ENCODE measurements around the gene STARD5. TPM values are rescaled to one million over a fixed set of nuclear protein-coding genes. Genes with fewer than 3 reads are reported as not detected.

The STARD5 gene
- total RNA-seq, 1 donor from 2014 or later = 2.5 TPM

DNA sequence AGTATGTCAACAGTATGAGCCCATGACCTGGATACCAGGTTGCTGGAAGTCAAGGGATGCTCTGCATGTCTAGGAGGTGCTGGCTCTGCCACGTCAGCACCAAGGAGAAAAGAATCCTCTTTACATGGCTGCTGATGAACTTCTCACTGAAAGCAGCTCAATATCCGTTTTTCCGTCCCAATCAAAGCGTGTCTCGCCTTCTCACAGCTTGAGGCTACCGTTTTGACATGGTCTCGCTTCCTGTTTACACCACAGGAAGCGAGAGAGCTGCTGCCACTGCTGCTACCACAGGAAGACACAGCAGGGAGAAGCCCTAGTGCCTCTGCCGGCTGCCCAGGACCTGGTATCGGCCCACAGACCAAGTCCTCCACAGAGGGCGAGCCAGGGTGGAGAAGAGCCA lies 27.3 kb downstream of the STARD5 start:
- TF ChIP-seq, protein P1, sequence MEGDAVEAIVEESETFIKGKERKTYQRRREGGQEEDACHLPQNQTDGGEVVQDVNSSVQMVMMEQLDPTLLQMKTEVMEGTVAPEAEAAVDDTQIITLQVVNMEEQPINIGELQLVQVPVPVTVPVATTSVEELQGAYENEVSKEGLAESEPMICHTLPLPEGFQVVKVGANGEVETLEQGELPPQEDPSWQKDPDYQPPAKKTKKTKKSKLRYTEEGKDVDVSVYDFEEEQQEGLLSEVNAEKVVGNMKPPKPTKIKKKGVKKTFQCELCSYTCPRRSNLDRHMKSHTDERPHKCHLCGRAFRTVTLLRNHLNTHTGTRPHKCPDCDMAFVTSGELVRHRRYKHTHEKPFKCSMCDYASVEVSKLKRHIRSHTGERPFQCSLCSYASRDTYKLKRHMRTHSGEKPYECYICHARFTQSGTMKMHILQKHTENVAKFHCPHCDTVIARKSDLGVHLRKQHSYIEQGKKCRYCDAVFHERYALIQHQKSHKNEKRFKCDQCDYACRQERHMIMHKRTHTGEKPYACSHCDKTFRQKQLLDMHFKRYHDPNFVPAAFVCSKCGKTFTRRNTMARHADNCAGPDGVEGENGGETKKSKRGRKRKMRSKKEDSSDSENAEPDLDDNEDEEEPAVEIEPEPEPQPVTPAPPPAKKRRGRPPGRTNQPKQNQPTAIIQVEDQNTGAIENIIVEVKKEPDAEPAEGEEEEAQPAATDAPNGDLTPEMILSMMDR (IDR thresholded peaks at IDR 0.05; ENCODE audit: borderline replicate concordance) = no peak
- H3K9me3 ChIP-seq (replicated peaks) = no peaks in the 10 kb centered on the region
- intact Hi-C loops (cut with micrococcal nuclease) = no loop called here
- H3K36me3 ChIP-seq = peaks cover 7% of the 10 kb centered on the region
- peaks cover 7% of the 10 kb centered on the region for H3K27me3 ChIP-seq (ENCODE audit: low read depth)
- H3K4me1 ChIP-seq = peaks cover 40% of the 10 kb centered on the region
- peak overlapping the region; percentile 51 for H3K4me3 ChIP-seq
- DNase-seq = peak; percentile 47
- H3K27ac ChIP-seq (replicated peaks) = peak overlapping the region; percentile 69

DNA sequence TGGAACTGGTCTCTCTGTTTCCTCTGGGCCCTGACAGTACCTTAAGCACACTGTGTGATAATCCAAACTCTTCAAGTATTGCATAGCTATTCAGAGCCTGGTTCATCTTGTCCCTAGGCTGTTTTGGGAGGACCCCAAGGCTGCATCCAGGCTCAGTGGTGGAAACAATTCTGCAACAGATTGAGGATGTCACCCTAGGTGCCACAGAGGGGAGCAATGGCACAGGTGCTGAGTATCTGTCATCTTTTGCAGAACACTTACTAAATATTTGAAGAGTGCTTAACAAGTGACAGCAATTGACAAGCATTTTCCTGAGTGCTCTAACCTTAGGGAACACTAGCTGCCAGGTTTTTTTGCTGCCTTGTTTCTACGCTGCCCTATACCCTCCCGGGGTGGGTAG lies 27.8 kb downstream of the STARD5 start:
- Histone ChIP-seq H3K4me1 (peaks cover 40% of the 10 kb centered on the region), H3K27me3 (ENCODE audit: low read depth) (peaks cover 7% of the 10 kb centered on the region), H3K36me3 (peaks cover 2% of the 10 kb centered on the region), H3K9me3 (replicated peaks) (no peaks in the 10 kb centered on the region), H3K4me3 (no peak overlapping the region), H3K27ac (replicated peaks) (peak overlapping the region; percentile 69)
- intact Hi-C loops (cut with micrococcal nuclease) = no loop called here
- no peak for DNase-seq
- TF ChIP-seq, protein P1 (IDR thresholded peaks at IDR 0.05; ENCODE audit: borderline replicate concordance) = no peak

DNA sequence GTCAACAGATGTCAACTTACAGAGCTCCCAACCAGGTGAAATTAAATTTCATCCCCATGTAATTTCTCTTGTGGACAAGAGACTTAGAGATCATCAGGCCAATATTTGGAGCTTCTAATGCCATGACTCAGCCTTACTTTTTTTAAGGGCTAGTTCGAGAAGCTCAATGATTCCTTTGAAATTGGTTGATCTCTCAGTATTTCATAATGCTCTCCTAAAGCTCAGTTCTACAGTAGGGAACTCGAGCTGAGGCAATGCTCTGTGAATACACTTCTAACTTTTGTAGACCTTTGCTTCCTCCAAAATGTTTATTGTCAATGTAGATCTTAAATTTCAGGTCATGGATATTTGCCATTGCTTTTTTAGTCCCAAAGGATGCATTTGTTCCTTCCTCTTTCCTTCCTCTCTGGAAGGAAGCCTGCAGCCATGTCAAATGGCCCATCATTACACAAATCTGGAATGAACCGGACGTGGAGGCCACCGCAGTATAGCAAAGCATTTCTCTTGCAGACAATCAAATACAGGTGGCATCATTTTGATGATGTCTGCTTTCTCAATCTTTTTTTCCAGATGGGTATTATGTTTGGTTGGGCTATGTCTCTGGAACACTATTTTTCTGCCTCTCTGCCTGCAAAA lies 28.3 kb downstream of the STARD5 start:
- Histone ChIP-seq H3K9me3 (replicated peaks) (no peaks in the 10 kb centered on the region), H3K4me3 (no peak overlapping the region), H3K36me3 (peaks cover 6% of the 10 kb centered on the region), H3K27me3 (ENCODE audit: low read depth) (peaks cover 7% of the 10 kb centered on the region), H3K27ac (replicated peaks) (peak overlapping the region; percentile 69), H3K4me1 (peaks cover 40% of the 10 kb centered on the region)
- intact Hi-C loops (cut with micrococcal nuclease) = no loop called here
- no peak for DNase-seq
- TF ChIP-seq, protein P1 (IDR thresholded peaks at IDR 0.05; ENCODE audit: borderline replicate concordance) = no peak

DNA sequence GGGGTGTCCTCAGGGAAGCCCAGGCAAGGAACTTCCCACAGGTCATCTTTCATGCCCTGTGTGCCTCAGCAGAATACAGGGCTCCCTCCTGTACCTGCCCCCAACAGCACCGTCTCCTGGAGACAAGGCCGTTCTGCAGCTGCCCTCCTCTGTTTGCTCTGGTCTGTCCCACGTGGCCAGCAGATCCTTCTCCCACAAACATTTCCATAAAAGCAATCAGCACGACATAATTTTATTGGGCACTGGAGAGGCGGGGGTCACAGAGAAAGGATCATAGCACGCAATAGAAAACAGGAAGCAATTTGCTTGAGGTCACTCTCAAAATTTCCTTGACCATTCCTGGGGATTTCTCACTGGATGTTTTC lies 29.4 kb downstream of the STARD5 start:
- no peak for DNase-seq
- Histone ChIP-seq H3K4me1 (peaks cover 40% of the 10 kb centered on the region), H3K27ac (replicated peaks) (peak overlapping the region; percentile 23), H3K4me3 (no peak overlapping the region), H3K9me3 (replicated peaks) (no peaks in the 10 kb centered on the region), H3K27me3 (ENCODE audit: low read depth) (peaks cover 7% of the 10 kb centered on the region), H3K36me3 (peaks cover 6% of the 10 kb centered on the region)
- intact Hi-C loops (cut with micrococcal nuclease) = no loop called here
- TF ChIP-seq, protein P1 (IDR thresholded peaks at IDR 0.05; ENCODE audit: borderline replicate concordance) = no peak

DNA sequence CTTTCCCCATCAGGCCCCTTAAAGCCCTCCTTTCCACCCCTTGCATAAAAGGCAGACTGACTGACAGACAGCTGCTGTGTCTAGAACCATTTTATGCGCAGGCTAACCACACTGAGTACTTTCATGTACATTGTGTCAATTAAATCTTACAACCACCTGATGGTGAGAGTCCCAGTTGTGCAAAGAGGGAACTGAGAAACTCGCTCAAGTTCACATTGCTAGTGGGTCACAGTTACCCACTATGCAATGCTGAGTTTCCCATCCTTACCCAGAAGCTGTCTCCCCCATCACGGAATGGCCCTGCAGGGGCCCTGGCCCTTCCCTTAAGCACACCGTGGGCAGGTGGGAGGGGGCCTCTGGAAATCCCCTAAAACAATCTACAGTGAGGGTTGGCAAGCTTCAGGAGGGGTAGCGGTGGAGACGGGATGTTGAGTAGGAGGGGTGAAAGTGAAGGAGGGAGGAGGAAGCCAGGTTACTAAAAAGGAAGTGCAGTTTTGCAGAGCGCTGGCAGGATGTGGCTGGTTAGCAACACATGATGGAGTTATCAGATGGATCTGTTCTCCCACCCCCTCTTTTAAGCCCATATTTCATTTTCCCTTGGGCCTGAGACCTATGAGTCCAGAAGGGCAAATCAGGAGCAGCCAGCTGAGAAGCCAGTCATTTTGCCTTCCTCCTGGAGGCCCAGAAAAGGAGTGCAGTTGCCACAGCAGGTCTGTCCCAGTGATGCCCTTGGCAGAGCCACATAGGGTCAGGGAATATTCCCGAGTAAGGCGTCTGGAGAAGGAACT lies 30.0 kb downstream of the STARD5 start:
- H3K36me3 ChIP-seq = peaks cover 6% of the 10 kb centered on the region
- TF ChIP-seq, protein P1 (IDR thresholded peaks at IDR 0.05; ENCODE audit: borderline replicate concordance) = no peak
- H3K9me3 ChIP-seq (replicated peaks) = no peaks in the 10 kb centered on the region
- intact Hi-C loops (cut with micrococcal nuclease) = no loop called here
- H3K27ac ChIP-seq (replicated peaks) = peak overlapping the region; percentile 23
- H3K4me1 ChIP-seq = peaks cover 40% of the 10 kb centered on the region
- H3K27me3 ChIP-seq (ENCODE audit: low read depth) = peaks cover 7% of the 10 kb centered on the region
- DNase-seq = no peak
- no peak overlapping the region for H3K4me3 ChIP-seq
